H1 (cell line): ENCODE results near the gene OLAH. TPM values are rescaled to one million over a fixed set of nuclear protein-coding genes. Genes with fewer than 3 reads are reported as not detected.

Experiments
- CTCF ChIA-PET: fragments of 300-600 bp; sonication (Branson Sonifier 250); formaldehyde crosslinking; loops from one replicate; lab custom pipeline; 2021; ENCODE audit not compliant: partially characterized antibody; lab: Charles Lee
- POLR2A ChIA-PET: fragments of 300-600 bp; sonication (Branson Sonifier 250); formaldehyde crosslinking; loops from one replicate; lab custom pipeline; 2021; ENCODE audit warnings: inconsistent platforms; ENCODE audit not compliant: partially characterized antibody; lab: Charles Lee
- DNase-seq, 2 experiments: peaks; one replicate each; pipeline versions ENCODE4 v3.0.0 to v3.0.0-alpha.2; 2010 to 2022; ENCODE audit warnings: low spot score in 2 of 2, low read depth in 1 of 2, mixed read lengths in 1 of 2
- FAIRE-seq: peaks from 2 replicates; lab custom pipeline; 2011; peaks lifted over from hg19 to GRCh38; lab: Jason Lieb, UNC
- H2AFZ ChIP-seq: 2 replicates; pipeline ENCODE4 v1.8.1; 2012; ENCODE audit warnings: low read length, inconsistent platforms
- H2AK5ac ChIP-seq: 2 replicates; pipeline ENCODE4 v1.6.1; 2013; ENCODE audit warnings: low read depth, low read length
- H2BK120ac ChIP-seq: replicated peaks from 2 replicates; pipeline ENCODE3; 2013; ENCODE audit warnings: low read depth, low read length, inconsistent platforms
- H2BK12ac ChIP-seq: 2 replicates; pipeline ENCODE4 v1.6.1; 2013; ENCODE audit warnings: low read depth, low read length
- H2BK15ac ChIP-seq: 2 replicates; pipeline ENCODE4 v1.6.1; 2013; ENCODE audit warnings: low read length
- H2BK20ac ChIP-seq: 2 replicates; pipeline ENCODE4 v1.6.1; 2013; ENCODE audit warnings: low read length
- H2BK5ac ChIP-seq: 2 replicates; pipeline ENCODE4 v1.6.1; 2013; ENCODE audit warnings: low read depth, low read length
- H3K14ac ChIP-seq: 2 replicates; pipeline ENCODE4 v1.6.1; 2013; ENCODE audit warnings: inconsistent platforms; ENCODE audit not compliant: insufficient read length
- H3K18ac ChIP-seq: 2 replicates; pipeline ENCODE4 v1.6.1; 2013; ENCODE audit warnings: low read length; ENCODE audit errors: extremely low read depth
- H3K23ac ChIP-seq: 2 replicates; pipeline ENCODE4 v1.6.1; 2013; ENCODE audit warnings: inconsistent platforms; ENCODE audit not compliant: insufficient read length
- H3K23me2 ChIP-seq: 2 replicates; pipeline ENCODE4 v1.6.1; 2013; ENCODE audit warnings: low read depth, low read length
- H3K27ac ChIP-seq: 2 replicates; pipeline ENCODE4 v1.6.1; 2011; ENCODE audit warnings: low read depth, low read length, inconsistent platforms
- H3K27me3 ChIP-seq, 4 experiments: replicated peaks in 1 of 4; 1 replicate in 1 of 4; 2 replicates in 3 of 4; pipeline versions ENCODE4 v1.6.1 to v1.8.1; 2011 to 2013; ENCODE audit warnings: low read length in 3 of 4, mild to moderate bottlenecking in 3 of 4, inconsistent platforms in 2 of 4, mixed read lengths in 2 of 4, moderate library complexity in 1 of 4; ENCODE audit not compliant: control insufficient read depth in 3 of 4, insufficient read depth in 3 of 4; ENCODE audit errors: extremely low read depth in 1 of 4
- H3K36me3 ChIP-seq, 4 experiments: 2 replicates each; pipeline versions ENCODE4 v1.6.1 to v1.8.1; 2011 to 2013; ENCODE audit warnings: mild to moderate bottlenecking in 4 of 4, low read length in 3 of 4, moderate library complexity in 2 of 4, control low read depth in 1 of 4, inconsistent platforms in 1 of 4; ENCODE audit not compliant: insufficient read depth in 4 of 4, control insufficient read depth in 2 of 4
- H3K4ac ChIP-seq: replicated peaks from 2 replicates; pipeline ENCODE3; 2013; ENCODE audit warnings: low read length, low read depth, mixed read lengths, inconsistent platforms; ENCODE audit not compliant: insufficient read length
- H3K4me1 ChIP-seq, 4 experiments: replicated peaks in 1 of 4; 1 replicate in 1 of 4; 2 replicates in 3 of 4; pipeline versions ENCODE4 v1.6.1 to v1.8.1; 2011 to 2013; ENCODE audit warnings: low read length in 3 of 4, inconsistent platforms in 2 of 4, mixed read lengths in 1 of 4; ENCODE audit not compliant: insufficient read depth in 4 of 4, control insufficient read depth in 3 of 4
- H3K4me2 ChIP-seq, 2 experiments: 2 replicates each; pipeline versions ENCODE4 v1.6.1 to v1.8.1; 2011 to 2013; ENCODE audit warnings: low read depth in 2 of 2, low read length in 2 of 2, control low read depth in 1 of 2, inconsistent platforms in 1 of 2, mild to moderate bottlenecking in 1 of 2; ENCODE audit not compliant: insufficient read depth in 1 of 2
- H3K4me3 ChIP-seq, 4 experiments: fragments of 200-600, 300-600 bp in 1 of 4; sonication (generic), shearing (Covaris generic), sonication (Bioruptor Twin) in 1 of 4; 2 replicates each; pipeline versions ENCODE4 v1.5.1 to v1.8.1; 2011 to 2016; ENCODE audit warnings: low read length in 4 of 4, low read depth in 3 of 4, control low read depth in 2 of 4, inconsistent platforms in 2 of 4, mild to moderate bottlenecking in 2 of 4, mixed read lengths in 1 of 4, moderate library complexity in 1 of 4; ENCODE audit not compliant: insufficient read depth in 2 of 4; ENCODE audit errors: extremely low read depth in 1 of 4
- H3K56ac ChIP-seq: replicated peaks from 2 replicates; pipeline ENCODE3; 2013; ENCODE audit warnings: low read depth, mild to moderate bottlenecking, mixed read lengths, low read length, inconsistent platforms; ENCODE audit not compliant: insufficient read length
- H3K79me1 ChIP-seq: 2 replicates; pipeline ENCODE4 v1.6.1; 2013; ENCODE audit warnings: low read depth, low read length, control low read depth
- H3K79me2 ChIP-seq, 2 experiments: 2 replicates each; pipeline versions ENCODE4 v1.6.1 to v1.8.1; 2012 to 2013; ENCODE audit warnings: low read length in 2 of 2, mild to moderate bottlenecking in 2 of 2, inconsistent platforms in 1 of 2; ENCODE audit not compliant: insufficient read depth in 2 of 2, control insufficient read depth in 1 of 2
- H3K9ac ChIP-seq, 4 experiments: replicated peaks in 1 of 4; 1 replicate in 1 of 4; 2 replicates in 3 of 4; pipeline versions ENCODE4 v1.6.1 to v1.8.1; 2011 to 2013; ENCODE audit warnings: low read depth in 3 of 4, low read length in 3 of 4, control low read depth in 2 of 4, mild to moderate bottlenecking in 2 of 4, moderate library complexity in 2 of 4, inconsistent platforms in 1 of 4; ENCODE audit errors: extremely low read depth in 1 of 4
- H3K9me3 ChIP-seq, 2 experiments: 2 replicates each; pipeline versions ENCODE4 v1.6.1 to v1.8.1; 2012 to 2013; ENCODE audit warnings: mild to moderate bottlenecking in 2 of 2, moderate library complexity in 2 of 2, control low read depth in 1 of 2, inconsistent platforms in 1 of 2, low read depth in 1 of 2, low read length in 1 of 2, mixed read lengths in 1 of 2; ENCODE audit not compliant: insufficient read depth in 2 of 2
- H4K20me1 ChIP-seq, 2 experiments: replicated peaks in 1 of 2; 2 replicates each; pipeline versions ENCODE3 to v1.8.1; 2011 to 2013; ENCODE audit warnings: inconsistent platforms in 2 of 2, low read length in 2 of 2, mild to moderate bottlenecking in 1 of 2; ENCODE audit not compliant: insufficient read depth in 2 of 2, control insufficient read depth in 1 of 2
- H4K5ac ChIP-seq: 2 replicates; pipeline ENCODE4 v1.6.1; 2013; ENCODE audit warnings: low read length, low read depth, mixed read lengths, inconsistent platforms; ENCODE audit not compliant: insufficient read length
- H4K8ac ChIP-seq: 2 replicates; pipeline ENCODE4 v1.8.0; 2013; ENCODE audit warnings: mild to moderate bottlenecking, moderate library complexity, low read length, inconsistent platforms; ENCODE audit not compliant: insufficient read depth; ENCODE audit errors: extremely low read depth
- H4K91ac ChIP-seq: replicated peaks from 2 replicates; pipeline ENCODE3; 2013; ENCODE audit warnings: low read length, mixed read lengths, inconsistent platforms; ENCODE audit not compliant: insufficient read length
- BACH1 ChIP-seq: IDR thresholded peaks from 2 replicates; pipeline ENCODE4 v1.6.1; 2012; ENCODE audit warnings: low read length, improper control_type of control experiment
- POLR2AphosphoS5 ChIP-seq: IDR thresholded peaks from 2 replicates; pipeline ENCODE4 v1.6.1; 2011; ENCODE audit warnings: low read depth, low read length
- WGBS, 2 experiments: shearing (Covaris generic) in 1 of 2; methylation state at CpG; one replicate each; pipeline versions ENCODE4 v1.1.6 to v1.1.7; 2013 to 2015; ENCODE audit warnings: low lambda C conversion rate in 2 of 2, mixed read lengths in 2 of 2, inconsistent platforms in 1 of 2, low coverage in 1 of 2, missing lambda C conversion rate in 1 of 2; ENCODE audit not compliant: insufficient replicate concordance in 2 of 2, insufficient coverage in 1 of 2, insufficient read length in 1 of 2; ENCODE audit errors: extremely low coverage in 1 of 2, missing lambda C conversion rate in 1 of 2; 5-methylcytosine and 5-hydroxymethylcytosine counted together
- polyA plus RNA-seq, 7 experiments: library from polyadenylated mRNA; depleted of rRNA in 3 of 7; stranded (reverse) in 5 of 7; unstranded in 2 of 7; fragments of >200 nt in 5 of 7; fragments of 200-250 nt in 2 of 7; gene quantifications; 1 replicate in 5 of 7; 2 replicates in 1 of 7; 4 replicates in 1 of 7; pipeline versions ENCODE4 v1.2.1 to v1.2.3, GENCODE V29; 2011 to 2013; ENCODE audit warnings: missing spikeins in 2 of 7, mixed read lengths in 2 of 7
- total RNA-seq: library from RNA; stranded (reverse); fragmentation: NEBNext Ultra II Directional; extraction: Animal tissue kit (Norgen Biotek cat#: 25700); gene quantifications from 2 replicates; pipeline ENCODE4 v1.2.1, GENCODE V29; 2021

OLAH gene
- total and polyA plus RNA-seq, 2 of the 8 experiments (the other 6 are each of a cell fraction or from before 2014, with no cell fraction given) = not detected

DNA sequence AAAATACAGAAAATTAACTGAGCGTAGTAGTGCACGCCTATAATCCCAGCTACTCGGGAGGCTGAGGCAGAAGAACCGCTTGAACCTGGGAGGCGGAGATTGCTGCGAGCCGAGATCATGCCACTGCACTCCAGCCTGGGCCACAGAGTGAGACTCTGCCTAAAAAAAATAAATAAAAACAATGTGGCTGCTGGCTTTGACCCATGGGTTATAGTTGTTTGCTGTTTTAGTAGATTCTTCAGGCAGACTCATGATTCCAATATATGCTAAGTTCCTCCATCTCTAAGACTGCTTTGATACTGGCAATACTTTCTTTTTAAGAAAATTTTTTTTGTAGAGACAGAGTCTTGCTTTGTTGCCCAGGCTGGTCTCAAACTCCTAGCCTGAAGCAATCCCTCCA lies 8.4 kb downstream of the OLAH start:
- H4K91ac ChIP-seq = no peak overlapping the region
- H3K9ac ChIP-seq = no peak overlapping the region
- H4K8ac ChIP-seq = no peak overlapping the region
- no peak overlapping the region for H3K23ac ChIP-seq
- no peak for TF ChIP-seq BACH1
- TF ChIP-seq POLR2AphosphoS5 = no peak
- 99% methylated on average over 7 of the region's 7 CpGs; no CpG with 5 or more reads in 1 of the 2 experiments for WGBS, 2 experiments
- H3K18ac ChIP-seq = no peak overlapping the region
- no peaks in the 10 kb centered on the region for H3K79me1 ChIP-seq
- H2BK5ac ChIP-seq = no peak overlapping the region
- no peak overlapping the region for H2BK120ac ChIP-seq
- no peaks in the 10 kb centered on the region for H3K36me3 ChIP-seq
- H2BK12ac ChIP-seq = no peak overlapping the region
- H3K4me2 ChIP-seq = no peak overlapping the region
- FAIRE-seq = no peak
- H3K4me3 ChIP-seq = no peak overlapping the region
- H4K20me1 ChIP-seq = no peaks in the 10 kb centered on the region
- no peaks in the 10 kb centered on the region for H3K79me2 ChIP-seq
- H3K56ac ChIP-seq = no peak overlapping the region
- no peak overlapping the region for H4K5ac ChIP-seq
- no peak for DNase-seq
- H2AFZ ChIP-seq = no peak overlapping the region
- no peak overlapping the region for H2BK20ac ChIP-seq
- no peaks in the 10 kb centered on the region for H3K23me2 ChIP-seq
- ChIA-PET CTCF (interaction anchor here (2.1 kb wide), 1 partner anchor 31 kb away, joined by 6 read pairs; no protein-coding TSS in a partner anchor), POLR2A (no interaction called here)
- H3K4ac ChIP-seq = no peak overlapping the region
- H3K4me1 ChIP-seq = no peaks in the 10 kb centered on the region
- H3K27me3 ChIP-seq = no peaks in the 10 kb centered on the region
- no peak overlapping the region for H2AK5ac ChIP-seq
- H3K14ac ChIP-seq = no peak overlapping the region
- H2BK15ac ChIP-seq = no peak overlapping the region
- H3K27ac ChIP-seq = no peak overlapping the region
- H3K9me3 ChIP-seq = no peaks in the 10 kb centered on the region
